GM12878 (cell line): ENCODE results near the gene GLIPR2. TPM values are rescaled to one million over a fixed set of nuclear protein-coding genes. Genes with fewer than 3 reads are reported as not detected.

Source experiments
- ATAC-seq: fragments of 200-7000 bp; cut with Tn5 transposase; 3 replicates; pipeline ENCODE4 v1.9.1; 2020; ENCODE audit warnings: mild to moderate bottlenecking, moderate library complexity
- BruUV-seq: library from RNA; stranded (reverse); fragments of 400-500 nt; replicated peaks from 2 replicates; lab custom pipeline; 2021; lab: Mats Ljungman, UMichigan
- CTCF ChIA-PET: fragments of 300-600 bp; sonication (Branson Sonifier 250); formaldehyde crosslinking; extraction: SDS; loops from one replicate; lab custom pipeline; 2021; ENCODE audit warnings: inconsistent platforms; lab: Yijun Ruan, JAX
- POLR2A ChIA-PET: fragments of 350-600 bp; formaldehyde crosslinking; extraction: SDS; loops from one replicate; lab custom pipeline; 2021; ENCODE audit warnings: inconsistent platforms; lab: Charles Lee
- RAD21 ChIA-PET: fragments of 300-600 bp; sonication (Branson Sonifier 250); formaldehyde crosslinking; loops from one replicate; lab custom pipeline; 2023; ENCODE audit warnings: antibody characterized with exemption; ENCODE audit not compliant: unreplicated experiment; lab: Charles Lee
- SMC1A ChIA-PET: fragments of 300-600 bp; sonication (Branson Sonifier 250); formaldehyde crosslinking; loops from one replicate; lab custom pipeline; 2023; ENCODE audit not compliant: unreplicated experiment, uncharacterized antibody; lab: Charles Lee
- DNase-seq: peaks from one replicate; pipeline ENCODE4 v3.0.0-alpha.2; 2011; ENCODE audit warnings: low read depth, low spot score
- FAIRE-seq: peaks from 3 replicates; lab custom pipeline; 2011; peaks lifted over from hg19 to GRCh38; lab: Jason Lieb, UNC
- H2AFZ ChIP-seq: 2 replicates; pipeline ENCODE4 v1.6.0; 2011; ENCODE audit warnings: low read depth, low read length, control low read depth; ENCODE audit not compliant: control insufficient read depth
- H3K27ac ChIP-seq: 2 replicates; pipeline ENCODE4 v1.5.1; 2011; ENCODE audit warnings: control low read depth; ENCODE audit not compliant: control insufficient read depth, insufficient read depth
- H3K27me3 ChIP-seq, 2 experiments: replicated peaks in 1 of 2; 2 replicates each; pipeline versions ENCODE4 v1.6.0 to v1.6.1; 2011; ENCODE audit warnings: low read length in 1 of 2; ENCODE audit not compliant: control insufficient read depth in 2 of 2, insufficient read depth in 2 of 2
- H3K36me3 ChIP-seq, 2 experiments: 2 replicates each; pipeline ENCODE4 v1.5.1; 2011; ENCODE audit warnings: low read length in 1 of 2; ENCODE audit not compliant: control insufficient read depth in 2 of 2, insufficient read depth in 2 of 2
- H3K4me1 ChIP-seq: 2 replicates; pipeline ENCODE4 v1.6.1; 2011; ENCODE audit warnings: mild to moderate bottlenecking, low read length, moderate library complexity, mixed read lengths; ENCODE audit not compliant: control insufficient read depth, insufficient read depth
- H3K4me2 ChIP-seq: 2 replicates; pipeline ENCODE4 v1.6.0; 2011; ENCODE audit warnings: control low read depth; ENCODE audit not compliant: control insufficient read depth, insufficient read depth
- H3K4me3 ChIP-seq: fragments of 200-600 bp; sonication (generic); 2 replicates; pipeline ENCODE4 v1.5.1; 2016
- H3K79me2 ChIP-seq: 2 replicates; pipeline ENCODE4 v1.6.0; 2011; ENCODE audit warnings: low read length; ENCODE audit not compliant: control insufficient read depth, insufficient read depth
- H3K9ac ChIP-seq: 2 replicates; pipeline ENCODE4 v1.8.0; 2011; ENCODE audit warnings: low read length, control low read depth, mixed read lengths; ENCODE audit not compliant: control insufficient read depth, insufficient read depth
- H3K9me3 ChIP-seq: replicated peaks from 3 replicates; pipeline ENCODE4 v1.5.1; 2011; ENCODE audit warnings: mild to moderate bottlenecking, low read length; ENCODE audit not compliant: control insufficient read depth, insufficient read depth
- H4K20me1 ChIP-seq: 2 replicates; pipeline ENCODE4 v1.6.0; 2011; ENCODE audit not compliant: control insufficient read depth, insufficient read depth
- BRCA1 ChIP-seq: IDR thresholded peaks from 2 replicates; pipeline ENCODE4 v1.6.1; 2011; ENCODE audit warnings: low read depth, low read length, improper control_type of control experiment
- CREM ChIP-seq: IDR thresholded peaks from 2 replicates; pipeline ENCODE4 v1.6.1; 2014; ENCODE audit warnings: antibody characterized with exemption, low read depth
- EGR1 ChIP-seq, 2 experiments: IDR thresholded peaks; 1 replicate in 1 of 2; 2 replicates in 1 of 2; pipeline ENCODE4 v1.6.1; 2011 to 2012; ENCODE audit warnings: low read depth in 2 of 2, low read length in 2 of 2, borderline replicate concordance in 1 of 2, mild to moderate bottlenecking in 1 of 2, moderate library complexity in 1 of 2
- FOXM1 ChIP-seq: IDR thresholded peaks from 2 replicates; pipeline ENCODE4 v1.6.1; 2012; ENCODE audit warnings: low read depth, mild to moderate bottlenecking, inconsistent platforms, low read length, moderate library complexity
- JUNB ChIP-seq: IDR thresholded peaks from 2 replicates; pipeline ENCODE4 v1.6.1; 2016; ENCODE audit warnings: antibody characterized with exemption, mild to moderate bottlenecking
- MTA2 ChIP-seq: fragments of 450-650 bp; IDR thresholded peaks from 2 replicates; pipeline ENCODE4 v1.6.1; 2016; ENCODE audit warnings: low read depth, mild to moderate bottlenecking, moderate library complexity
- NBN ChIP-seq: fragments of 450-650 bp; IDR thresholded peaks from 2 replicates; pipeline ENCODE4 v1.6.1; 2016
- NKRF ChIP-seq: fragments of 450-650 bp; conservative IDR thresholded peaks from 2 replicates; pipeline ENCODE4 v1.6.1; 2017; ENCODE audit warnings: mild to moderate bottlenecking, moderate library complexity
- RELA ChIP-seq: fragments of 450-650 bp; IDR thresholded peaks from 2 replicates; pipeline ENCODE4 v1.8.0; 2014; ENCODE audit warnings: borderline replicate concordance; ENCODE audit not compliant: partially characterized antibody
- SPI1 ChIP-seq: IDR thresholded peaks from 2 replicates; pipeline ENCODE4 v1.6.1; 2011; ENCODE audit warnings: low read depth, mild to moderate bottlenecking, low read length, moderate library complexity, borderline replicate concordance; ENCODE audit not compliant: insufficient read depth
- SRF ChIP-seq, 2 experiments: IDR thresholded peaks; 2 replicates each; pipeline ENCODE4 v1.6.1; 2011; ENCODE audit warnings: low read depth in 2 of 2, low read length in 2 of 2, mild to moderate bottlenecking in 1 of 2, moderate library complexity in 1 of 2
- TAF1 ChIP-seq: IDR thresholded peaks from 2 replicates; pipeline ENCODE4 v1.6.1; 2011; ENCODE audit warnings: mild to moderate bottlenecking, low read depth, low read length, borderline replicate concordance
- TBL1XR1 ChIP-seq: IDR thresholded peaks from 2 replicates; pipeline ENCODE4 v1.6.1; 2012; ENCODE audit warnings: low read depth, low read length, improper control_type of control experiment
- TCF7 ChIP-seq: IDR thresholded peaks from 2 replicates; pipeline ENCODE4 v1.6.1; 2014; ENCODE audit warnings: antibody characterized with exemption, borderline replicate concordance
- YY1 ChIP-seq: IDR thresholded peaks from 2 replicates; pipeline ENCODE4 v1.6.1; 2011; ENCODE audit warnings: low read depth, mild to moderate bottlenecking, low read length
- ZBTB33 ChIP-seq: fragments of 450-650 bp; IDR thresholded peaks from 2 replicates; pipeline ENCODE4 v1.6.1; 2017; ENCODE audit warnings: mild to moderate bottlenecking
- WGBS: methylation state at CpG from one replicate; pipeline ENCODE4 v1.1.6; 2016; ENCODE audit warnings: low lambda C conversion rate; ENCODE audit not compliant: insufficient replicate concordance, insufficient coverage; ENCODE audit errors: missing lambda C conversion rate; 5-methylcytosine and 5-hydroxymethylcytosine counted together
- in situ Hi-C: fragments of 300-500 bp; cut with MboI; formaldehyde crosslinking; loops from 9 replicates; pipeline ENCODE4 v1.14.3; 2018; ENCODE audit warnings: mixed read lengths
- intact Hi-C: fragments of 100-400 bp; cut with micrococcal nuclease; formaldehyde crosslinking; loops from one replicate; pipeline ENCODE4 v1.14.2; 2022; ENCODE audit not compliant: unreplicated experiment
- polyA plus RNA-seq, 11 experiments: library from polyadenylated mRNA; depleted of rRNA in 4 of 11; unstranded in 6 of 11; stranded (reverse) in 5 of 11; fragments of >200 nt; fragmentation: Nextera tagmentation in 4 of 11; fragmentation: Illumina TruSeq in 1 of 11; extraction: Ambion mirVana in 4 of 11; extraction: Trizol in 1 of 11; gene quantifications; 1 replicate in 1 of 11; 2 replicates in 10 of 11; pipeline versions ENCODE4 v1.2.1 to v1.2.3, GENCODE V29; 2011 to 2016; ENCODE audit warnings: inconsistent platforms in 2 of 11, missing spikeins in 2 of 11, low read depth in 1 of 11
- total RNA-seq, 4 experiments: library from RNA; depleted of rRNA in 3 of 4; stranded (reverse); fragments of >200 nt in 3 of 4; fragmentation: Illumina TruSeq in 1 of 4; extraction: Trizol in 1 of 4; gene quantifications; 2 replicates each; pipeline versions ENCODE4 v1.2.1 to v1.2.3, GENCODE V29; 2013 to 2021

GLIPR2 gene
- total and polyA plus RNA-seq, 10 of the 15 experiments (the other 5 are each of a cell fraction or from before 2014, with no cell fraction given): 0.41 to 3.5 (median 2.2) TPM

- FAIRE-seq (no peak), DNase-seq (no peak), ATAC-seq (no peak)
- Histone ChIP-seq H3K27ac (no peak overlapping the region), H3K9me3 (no peaks in the 10 kb centered on the region), H3K4me1 (no peaks in the 10 kb centered on the region; the same call in 1 of the 2 replicates), H3K4me3 (no peak overlapping the region), H3K4me2 (no peak overlapping the region), H4K20me1 (no peaks in the 10 kb centered on the region), H3K9ac (no peak overlapping the region), H3K36me3 (no peaks in the 10 kb centered on the region), H3K27me3 (no peaks in the 10 kb centered on the region), H2AFZ (no peak overlapping the region), H3K79me2 (no peaks in the 10 kb centered on the region)
- intact Hi-C loops: no loop called here
- in situ Hi-C loops: no loop called here
- ChIA-PET SMC1A (no interaction called here), RAD21 (no interaction called here), CTCF (interaction anchor here (0.8 kb wide), 1 partner anchor 39 kb away, joined by 3 read pairs; no protein-coding TSS in a partner anchor), POLR2A (no interaction called here)
- no TSS peak for BruUV-seq
- TF ChIP-seq RELA: no peak
- TF ChIP-seq EGR1 (IDR thresholded peaks at IDR 0.05; ENCODE audit: borderline replicate concordance in 1 of 2, low read depth in 2 of 2, low read length in 2 of 2): no peak
- TF ChIP-seq ZBTB33: no peak
- TF ChIP-seq JUNB: no peak
- no peak for TF ChIP-seq FOXM1
- TF ChIP-seq NBN: no peak
- TF ChIP-seq SPI1: no peak
- no peak for TF ChIP-seq BRCA1
- TF ChIP-seq YY1: no peak
- no peak for TF ChIP-seq NKRF
- TF ChIP-seq MTA2: no peak
- TF ChIP-seq CREM: no peak
- TF ChIP-seq SRF (IDR thresholded peaks at IDR 0.05; ENCODE audit: low read depth in 2 of 2, low read length in 2 of 2): no peak
- no peak for TF ChIP-seq TAF1
- TF ChIP-seq TBL1XR1: no peak
- TF ChIP-seq TCF7: no peak
- WGBS: 46% methylated on average over 8 of the region's 8 CpGs
Observed at GRCh38 chr9:36128349-36128748, 8.2 kb upstream of the GLIPR2 start.
